ENCODE measurements around the gene FARS2.

- TF ChIP-seq CTCF (IDR thresholded peaks at IDR 0.05 in 8 of 11, conservative IDR thresholded peaks at IDR 0.05 in 3 of 11): no peak
- no peak for TF ChIP-seq POLR2A (IDR thresholded peaks at IDR 0.05)
- no peak for TF ChIP-seq POLR2AphosphoS5 (IDR thresholded peaks at IDR 0.05)
Measured at GRCh38 chr6:5567352-5567751, 306.0 kb downstream of the FARS2 start.

Data from spleen (tissue), 7 donors.